Epidermal melanocyte (primary cell): ENCODE measurements around the gene KIF11.

ENCODE experiments used
- DNase-seq: peaks from one replicate; pipeline ENCODE4 v3.0.0; 2011; ENCODE audit warnings: low spot score; ENCODE audit not compliant: insufficient read length

KIF11 gene

GRCh38 chr10:92677708-92678107 lies 84.8 kb downstream of the KIF11 start:
- no peak for DNase-seq

- DNase-seq, result no peak
Observed at GRCh38 chr10:92678206-92678605, 85.3 kb downstream of the KIF11 start.

GRCh38 chr10:92681306-92681834 lies 88.4 kb downstream of the KIF11 start:
- no peak for DNase-seq

GRCh38 chr10:92688573-92688926 lies 95.6 kb downstream of the KIF11 start:
- no peak for DNase-seq

- DNase-seq, result no peak
Observed at GRCh38 chr10:92688927-92689662, 96.2 kb downstream of the KIF11 start.

GRCh38 chr10:92689663-92690210 lies 96.8 kb downstream of the KIF11 start, which contains the start of gene HHEX:
Gene HHEX, plus strand, starts transcription at chr10:92689955. Its CDS starts 32 bp downstream, at chr10:92689987.
- DNase-seq, result no peak

GRCh38 chr10:92690211-92690914 lies 97.4 kb downstream of the KIF11 start:
- DNase-seq, result no peak

GRCh38 chr10:92690915-92691590 lies 98.1 kb downstream of the KIF11 start:
- no peak for DNase-seq

GRCh38 chr10:92691591-92692079 lies 98.7 kb downstream of the KIF11 start:
- no peak for DNase-seq

- no peak for DNase-seq
Observed at GRCh38 chr10:92692080-92692671, 99.2 kb downstream of the KIF11 start.

- DNase-seq, result no peak
Observed at GRCh38 chr10:92692697-92693533, 100.0 kb downstream of the KIF11 start.

- DNase-seq, result no peak
Observed at GRCh38 chr10:92693534-92693893, 100.6 kb downstream of the KIF11 start.

GRCh38 chr10:92695679-92696605 lies 103.0 kb downstream of the KIF11 start:
- DNase-seq, result no peak

- DNase-seq, result no peak
Observed at GRCh38 chr10:92696606-92697383, 103.9 kb downstream of the KIF11 start.

- no peak for DNase-seq
Observed at GRCh38 chr10:92697663-92698511, 105.0 kb downstream of the KIF11 start.

- no peak for DNase-seq
Observed at GRCh38 chr10:92699193-92699517, 106.2 kb downstream of the KIF11 start.

GRCh38 chr10:92699518-92700381 lies 106.8 kb downstream of the KIF11 start:
- DNase-seq, result no peak
